ENCODE results near the gene MAGIX.

Gene MAGIX

GRCh38 chrX:49188468-49189076, 26.0 kb downstream of the MAGIX start:
- no peak overlapping the region for H3K27ac ChIP-seq
- H3K4me2 ChIP-seq (ENCODE audit: low read length): no peak overlapping the region
- no peaks in the 10 kb centered on the region for H3K4me1 ChIP-seq
- TF ChIP-seq CTCF (IDR thresholded peaks at IDR 0.05): no peak
- no peak overlapping the region for H3K9ac ChIP-seq
- no peaks in the 10 kb centered on the region for H3K27me3 ChIP-seq (ENCODE audit: control insufficient read depth, insufficient read depth, low read length)
- H2AFZ ChIP-seq: no peak overlapping the region
- no peaks in the 10 kb centered on the region for H3K36me3 ChIP-seq (ENCODE audit: control insufficient read depth, insufficient read depth, low read length)
- no peaks in the 10 kb centered on the region for H3K9me3 ChIP-seq (ENCODE audit: control insufficient read depth, low read length)
- no peak overlapping the region for H3K4me3 ChIP-seq (ENCODE audit: low read depth, low read length)
- H3K79me2 ChIP-seq: no peaks in the 10 kb centered on the region

- TF ChIP-seq CTCF (IDR thresholded peaks at IDR 0.05): no peak
- H3K4me3 ChIP-seq (ENCODE audit: low read depth, low read length): no peak overlapping the region
- no peak overlapping the region for H3K4me2 ChIP-seq (ENCODE audit: low read length)
Measured at GRCh38 chrX:49189606-49190005, 27.0 kb downstream of the MAGIX start.

GRCh38 chrX:49190821-49191573, 28.4 kb downstream of the MAGIX start:
- no peak overlapping the region for H3K9ac ChIP-seq
- no peaks in the 10 kb centered on the region for H3K36me3 ChIP-seq (ENCODE audit: control insufficient read depth, insufficient read depth, low read length)
- no peaks in the 10 kb centered on the region for H3K27me3 ChIP-seq (ENCODE audit: control insufficient read depth, insufficient read depth, low read length)
- H3K27ac ChIP-seq: peak overlapping the region; percentile 80
- H3K9me3 ChIP-seq (ENCODE audit: control insufficient read depth, low read length): no peaks in the 10 kb centered on the region
- no peaks in the 10 kb centered on the region for H3K79me2 ChIP-seq
- TF ChIP-seq CTCF (IDR thresholded peaks at IDR 0.05): no peak
- peak overlapping the region; percentile 73 for H3K4me3 ChIP-seq (ENCODE audit: low read depth, low read length)
- H3K4me1 ChIP-seq: no peaks in the 10 kb centered on the region
- peak overlapping the region; percentile 71 for H3K4me2 ChIP-seq (ENCODE audit: low read length)
- peak overlapping the region; percentile 72 for H2AFZ ChIP-seq

More at GRCh38 chrX:49189606-49190005, 27.0 kb downstream of the MAGIX start:
- Histone ChIP-seq H3K27me3 (ENCODE audit: control insufficient read depth, insufficient read depth, low read length) (no peaks in the 10 kb centered on the region), H3K9ac (no peak overlapping the region), H3K79me2 (no peaks in the 10 kb centered on the region), H2AFZ (no peak overlapping the region), H3K36me3 (ENCODE audit: control insufficient read depth, insufficient read depth, low read length) (no peaks in the 10 kb centered on the region), H3K27ac (peak overlapping the region; percentile 78), H3K4me1 (no peaks in the 10 kb centered on the region), H3K9me3 (ENCODE audit: control insufficient read depth, low read length) (no peaks in the 10 kb centered on the region)

GRCh38 chrX:49191574-49192011, 29.0 kb downstream of the MAGIX start:
- Histone ChIP-seq H3K27me3 (ENCODE audit: control insufficient read depth, insufficient read depth, low read length) (no peaks in the 10 kb centered on the region), H3K4me3 (ENCODE audit: low read depth, low read length) (peak overlapping the region; percentile 73), H3K36me3 (ENCODE audit: control insufficient read depth, insufficient read depth, low read length) (no peaks in the 10 kb centered on the region), H3K27ac (peak overlapping the region; percentile 80), H2AFZ (peak overlapping the region; percentile 72), H3K79me2 (no peaks in the 10 kb centered on the region), H3K9ac (no peak overlapping the region), H3K9me3 (ENCODE audit: control insufficient read depth, low read length) (no peaks in the 10 kb centered on the region), H3K4me2 (ENCODE audit: low read length) (peak overlapping the region; percentile 71), H3K4me1 (no peaks in the 10 kb centered on the region)
- TF ChIP-seq CTCF (IDR thresholded peaks at IDR 0.05): no peak

Data from parathyroid adenoma (tissue), 2 donors.